ENCODE measurements around the gene DENND5A.
"Not testable (repeated sequence)": the region's sequence is repeated elsewhere in the genome, so short reads cannot be mapped to it uniquely, and the experiment has no call there.

DNA sequence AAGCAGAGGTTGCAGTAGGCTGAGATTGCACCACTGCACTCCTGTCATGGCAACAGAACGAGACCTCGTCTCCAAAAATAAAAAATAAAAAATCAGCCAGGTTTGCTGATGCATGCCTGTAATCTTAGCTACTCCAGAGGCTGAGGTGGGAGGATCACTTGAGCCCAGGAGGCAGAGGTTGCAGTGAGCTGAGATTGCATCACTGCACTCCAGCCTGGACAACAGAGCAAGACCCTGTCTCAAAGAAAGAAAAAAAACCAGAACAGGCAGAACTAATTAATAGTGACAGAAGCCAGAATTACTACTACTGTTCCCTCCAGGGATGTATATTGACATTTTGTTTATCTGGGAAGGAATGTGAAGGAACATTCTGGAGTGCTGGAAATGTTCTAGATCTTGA, 166.7 kb downstream of the DENND5A start:
- TF ChIP-seq, protein P1, sequence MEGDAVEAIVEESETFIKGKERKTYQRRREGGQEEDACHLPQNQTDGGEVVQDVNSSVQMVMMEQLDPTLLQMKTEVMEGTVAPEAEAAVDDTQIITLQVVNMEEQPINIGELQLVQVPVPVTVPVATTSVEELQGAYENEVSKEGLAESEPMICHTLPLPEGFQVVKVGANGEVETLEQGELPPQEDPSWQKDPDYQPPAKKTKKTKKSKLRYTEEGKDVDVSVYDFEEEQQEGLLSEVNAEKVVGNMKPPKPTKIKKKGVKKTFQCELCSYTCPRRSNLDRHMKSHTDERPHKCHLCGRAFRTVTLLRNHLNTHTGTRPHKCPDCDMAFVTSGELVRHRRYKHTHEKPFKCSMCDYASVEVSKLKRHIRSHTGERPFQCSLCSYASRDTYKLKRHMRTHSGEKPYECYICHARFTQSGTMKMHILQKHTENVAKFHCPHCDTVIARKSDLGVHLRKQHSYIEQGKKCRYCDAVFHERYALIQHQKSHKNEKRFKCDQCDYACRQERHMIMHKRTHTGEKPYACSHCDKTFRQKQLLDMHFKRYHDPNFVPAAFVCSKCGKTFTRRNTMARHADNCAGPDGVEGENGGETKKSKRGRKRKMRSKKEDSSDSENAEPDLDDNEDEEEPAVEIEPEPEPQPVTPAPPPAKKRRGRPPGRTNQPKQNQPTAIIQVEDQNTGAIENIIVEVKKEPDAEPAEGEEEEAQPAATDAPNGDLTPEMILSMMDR (IDR thresholded peaks at IDR 0.05; ENCODE audit: low read depth, low read length): not testable (repeated sequence)
- not testable (repeated sequence) for TF ChIP-seq MYC (IDR thresholded peaks at IDR 0.05; ENCODE audit: low read depth, low read length); POLR2A (IDR thresholded peaks at IDR 0.05; ENCODE audit: extremely low read depth, insufficient read length); MAX (IDR thresholded peaks at IDR 0.05; ENCODE audit: low read depth, low read length)
